SH-SY5Y (cell line): ENCODE data around the gene MPHOSPH9.

Source experiments
- GATA2 ChIP-seq: IDR thresholded peaks from 2 replicates; pipeline ENCODE4 v1.6.1; 2011; ENCODE audit warnings: mild to moderate bottlenecking, low read depth, low read length
- GATA3 ChIP-seq: IDR thresholded peaks from 2 replicates; pipeline ENCODE4 v1.6.1; 2011; ENCODE audit warnings: low read depth, mild to moderate bottlenecking, low read length, moderate library complexity

Gene MPHOSPH9

GRCh38 chr12:123139926-123140675 is 92.8 kb downstream of the MPHOSPH9 start:
- TF ChIP-seq GATA3: no peak
- no peak for TF ChIP-seq GATA2

- TF ChIP-seq GATA2 (no peak), GATA3 (no peak)
These were observed 97.3 kb downstream of the MPHOSPH9 start for GRCh38 chr12:123135688-123136087.

GRCh38 chr12:123134826-123135225 is 98.1 kb downstream of the MPHOSPH9 start:
- TF ChIP-seq GATA2 (no peak), GATA3 (no peak)

GRCh38 chr12:123134271-123134671 is 98.7 kb downstream of the MPHOSPH9 start:
- no peak for TF ChIP-seq GATA2
- TF ChIP-seq GATA3: no peak

- TF ChIP-seq GATA3: no peak
- no peak for TF ChIP-seq GATA2
These were observed 99.2 kb downstream of the MPHOSPH9 start for GRCh38 chr12:123133701-123134100.

GRCh38 chr12:123132951-123133619 is 99.9 kb downstream of the MPHOSPH9 start:
- TF ChIP-seq GATA2 (no peak), GATA3 (no peak)

- TF ChIP-seq GATA3 (no peak), GATA2 (no peak)
These were observed 101.0 kb downstream of the MPHOSPH9 start for GRCh38 chr12:123131879-123132402.

GRCh38 chr12:123131291-123131832 is 101.6 kb downstream of the MPHOSPH9 start:
- TF ChIP-seq GATA2 (no peak), GATA3 (no peak)

- TF ChIP-seq GATA2 (no peak), GATA3 (no peak)
These were observed 103.3 kb downstream of the MPHOSPH9 start for GRCh38 chr12:123129621-123130020.

GRCh38 chr12:123127182-123127495 is 105.8 kb downstream of the MPHOSPH9 start:
- TF ChIP-seq GATA2: no peak
- no peak for TF ChIP-seq GATA3

- no peak for TF ChIP-seq GATA3
- no peak for TF ChIP-seq GATA2
These were observed 106.4 kb downstream of the MPHOSPH9 start for GRCh38 chr12:123126294-123127181.

GRCh38 chr12:123122626-123123025 is 110.3 kb downstream of the MPHOSPH9 start:
- TF ChIP-seq GATA2 (no peak), GATA3 (no peak)

GRCh38 chr12:123121670-123122069 is 111.3 kb downstream of the MPHOSPH9 start:
- no peak for TF ChIP-seq GATA2
- TF ChIP-seq GATA3: no peak
